HFFc6 (cell line): ENCODE results near the gene CORT. TPM values are rescaled to one million over a fixed set of nuclear protein-coding genes. Genes with fewer than 3 reads are reported as not detected.
"Not testable (repeated sequence)": the region's sequence is repeated elsewhere in the genome, so short reads cannot be mapped to it uniquely, and the experiment has no call there.

ENCODE experiments used
- DNase-seq: peaks from one replicate; pipeline ENCODE4 v3.0.0-alpha.2; 2018
- H3K27ac Mint-ChIP-seq: 2 replicates; pipeline ENCODE4 v1.8.0; 2020; ENCODE audit warnings: mild to moderate bottlenecking, mixed read lengths
- H3K27me3 Mint-ChIP-seq: 2 replicates; pipeline ENCODE4 v1.8.0; 2021; ENCODE audit warnings: mild to moderate bottlenecking, moderate library complexity, mixed read lengths; ENCODE audit not compliant: insufficient read depth
- H3K36me3 Mint-ChIP-seq: 2 replicates; pipeline ENCODE4 v1.8.0; 2021; ENCODE audit warnings: low read depth, mixed read lengths
- H3K4me1 Mint-ChIP-seq: 2 replicates; pipeline ENCODE4 v1.8.0; 2020; ENCODE audit warnings: low read depth, mixed read lengths
- H3K4me3 Mint-ChIP-seq: 2 replicates; pipeline ENCODE4 v1.8.0; 2020; ENCODE audit warnings: mild to moderate bottlenecking, moderate library complexity, mixed read lengths
- H3K9me3 Mint-ChIP-seq: 2 replicates; pipeline ENCODE4 v1.8.0; 2020; ENCODE audit warnings: mild to moderate bottlenecking, mixed read lengths
- long read RNA-seq: library from polyadenylated mRNA; unstranded; transcript quantifications from one replicate; pipeline ENCODE4 v2.0.0, GENCODE V29; 2019
- total RNA-seq, 6 experiments: library from RNA; stranded (reverse); fragmentation: NEBNext Ultra II Directional; extraction: Animal tissue kit (Norgen Biotek cat#: 25700); gene quantifications; 2 replicates in 1 of 6; 3 replicates in 5 of 6; pipeline ENCODE4 v1.2.3, GENCODE V29; 2021
- TF ChIP-seq, protein P1 (sequence below): fragments of 200-600 bp; sonication (generic); IDR thresholded peaks from 2 replicates; pipeline ENCODE4 v1.5.0; 2021; ENCODE audit warnings: antibody characterized with exemption, mild to moderate bottlenecking

The CORT gene, protein sequence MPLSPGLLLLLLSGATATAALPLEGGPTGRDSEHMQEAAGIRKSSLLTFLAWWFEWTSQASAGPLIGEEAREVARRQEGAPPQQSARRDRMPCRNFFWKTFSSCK
- under 1 TPM in 2 of 6 experiments, not detected in 4; 0.43 TPM for total RNA-seq
- long read RNA-seq = 0 reads

DNA sequence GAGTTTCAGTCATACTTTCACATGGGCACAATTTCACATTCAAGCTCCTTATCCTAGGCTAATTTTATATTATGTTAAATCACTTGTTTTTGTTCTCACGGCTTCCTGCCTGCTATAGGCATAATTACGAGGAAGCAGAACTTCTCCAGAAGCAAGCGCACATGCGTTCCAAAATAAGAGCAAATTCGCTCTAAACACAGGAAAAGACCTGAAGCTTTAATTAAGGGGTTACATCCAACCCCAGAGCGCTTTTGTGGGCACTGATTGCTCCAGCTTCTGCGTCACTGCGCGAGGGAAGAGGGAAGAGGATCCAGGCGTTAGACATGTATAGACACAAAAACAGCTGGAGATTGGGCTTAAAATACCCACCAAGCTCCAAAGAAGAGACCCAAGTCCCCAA, at the start of gene CORT:
TSS of gene CORT (plus strand) at position 281 of the 400 bp plus-strand sequence. CDS start 193 bp downstream, outside the sequence.
- Mint-ChIP-seq H3K4me3 (peak within 1 kb of the TSS; percentile 81), H3K27me3 (no peaks in the 10 kb centered on the region), H3K9me3 (no peaks in the 10 kb centered on the region), H3K36me3 (peaks cover 7% of the 10 kb centered on the region), H3K27ac (peak within 1 kb of the TSS; percentile 87), H3K4me1 (peaks cover 31% of the 10 kb centered on the region)
- no peak for DNase-seq
- TF ChIP-seq, protein P1, sequence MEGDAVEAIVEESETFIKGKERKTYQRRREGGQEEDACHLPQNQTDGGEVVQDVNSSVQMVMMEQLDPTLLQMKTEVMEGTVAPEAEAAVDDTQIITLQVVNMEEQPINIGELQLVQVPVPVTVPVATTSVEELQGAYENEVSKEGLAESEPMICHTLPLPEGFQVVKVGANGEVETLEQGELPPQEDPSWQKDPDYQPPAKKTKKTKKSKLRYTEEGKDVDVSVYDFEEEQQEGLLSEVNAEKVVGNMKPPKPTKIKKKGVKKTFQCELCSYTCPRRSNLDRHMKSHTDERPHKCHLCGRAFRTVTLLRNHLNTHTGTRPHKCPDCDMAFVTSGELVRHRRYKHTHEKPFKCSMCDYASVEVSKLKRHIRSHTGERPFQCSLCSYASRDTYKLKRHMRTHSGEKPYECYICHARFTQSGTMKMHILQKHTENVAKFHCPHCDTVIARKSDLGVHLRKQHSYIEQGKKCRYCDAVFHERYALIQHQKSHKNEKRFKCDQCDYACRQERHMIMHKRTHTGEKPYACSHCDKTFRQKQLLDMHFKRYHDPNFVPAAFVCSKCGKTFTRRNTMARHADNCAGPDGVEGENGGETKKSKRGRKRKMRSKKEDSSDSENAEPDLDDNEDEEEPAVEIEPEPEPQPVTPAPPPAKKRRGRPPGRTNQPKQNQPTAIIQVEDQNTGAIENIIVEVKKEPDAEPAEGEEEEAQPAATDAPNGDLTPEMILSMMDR = no peak

DNA sequence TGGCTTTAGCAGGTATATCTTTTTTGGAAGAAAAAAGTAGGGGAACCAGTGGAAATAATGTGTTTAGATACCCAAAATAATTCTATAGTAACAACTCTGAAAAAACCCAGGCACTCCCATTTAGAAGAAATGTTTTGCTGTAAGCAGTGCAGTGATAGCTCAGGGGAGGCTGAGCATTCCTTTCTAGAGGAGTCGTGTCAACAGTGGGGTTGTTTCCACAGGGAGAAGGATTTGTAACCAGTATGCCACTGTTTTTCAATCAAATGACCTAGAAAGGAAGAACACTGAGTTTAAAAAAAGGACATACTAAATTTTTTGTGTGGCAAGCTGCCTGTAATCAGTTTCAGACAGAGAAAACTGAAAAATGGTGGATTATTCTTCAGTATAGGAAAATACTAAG, 48.5 kb upstream of the CORT start:
- Mint-ChIP-seq H3K4me1 (peaks cover 49% of the 10 kb centered on the region), H3K9me3 (no peaks in the 10 kb centered on the region), H3K4me3 (peak overlapping the region; percentile 94), H3K27ac (peak overlapping the region; percentile 85), H3K27me3 (peaks cover 8% of the 10 kb centered on the region), H3K36me3 (peaks cover 33% of the 10 kb centered on the region)
- DNase-seq = peak; percentile 27
- TF ChIP-seq, protein P1 = no peak

DNA sequence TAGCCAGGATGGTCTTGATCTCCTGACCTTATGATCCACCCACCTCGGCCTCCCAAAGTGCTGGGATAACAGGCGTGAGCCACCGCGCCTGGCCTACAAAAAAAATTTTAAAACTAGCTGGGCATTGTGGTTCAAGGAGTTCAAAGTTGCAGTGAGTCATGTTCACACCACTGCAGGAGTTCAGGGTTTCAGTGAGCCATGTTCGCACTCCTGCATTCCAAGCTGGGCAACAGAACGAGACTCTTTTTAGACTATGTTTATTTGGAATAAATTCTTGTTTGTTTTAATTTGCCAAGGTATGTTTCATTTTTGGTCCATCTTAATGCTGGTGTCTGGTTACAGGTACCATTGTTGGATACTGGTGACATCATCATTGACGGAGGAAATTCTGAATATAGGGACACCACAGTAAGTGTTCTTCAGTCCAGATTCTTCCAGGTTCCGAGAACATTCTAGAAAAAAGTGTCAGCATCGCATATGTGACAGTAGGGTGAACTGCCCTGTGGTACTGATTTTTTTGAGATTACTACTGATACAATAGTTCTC, 47.0 kb upstream of the CORT start:
- peak; percentile 60 for DNase-seq
- TF ChIP-seq, protein P1 = no peak
- H3K27ac Mint-ChIP-seq = peak overlapping the region; percentile 76
- H3K27me3 Mint-ChIP-seq = peaks cover 8% of the 10 kb centered on the region
- no peaks in the 10 kb centered on the region for H3K9me3 Mint-ChIP-seq
- H3K36me3 Mint-ChIP-seq = peaks cover 47% of the 10 kb centered on the region
- peak overlapping the region; percentile 45; the same call in 1 of the 2 replicates for H3K4me3 Mint-ChIP-seq
- H3K4me1 Mint-ChIP-seq = peaks cover 49% of the 10 kb centered on the region

DNA sequence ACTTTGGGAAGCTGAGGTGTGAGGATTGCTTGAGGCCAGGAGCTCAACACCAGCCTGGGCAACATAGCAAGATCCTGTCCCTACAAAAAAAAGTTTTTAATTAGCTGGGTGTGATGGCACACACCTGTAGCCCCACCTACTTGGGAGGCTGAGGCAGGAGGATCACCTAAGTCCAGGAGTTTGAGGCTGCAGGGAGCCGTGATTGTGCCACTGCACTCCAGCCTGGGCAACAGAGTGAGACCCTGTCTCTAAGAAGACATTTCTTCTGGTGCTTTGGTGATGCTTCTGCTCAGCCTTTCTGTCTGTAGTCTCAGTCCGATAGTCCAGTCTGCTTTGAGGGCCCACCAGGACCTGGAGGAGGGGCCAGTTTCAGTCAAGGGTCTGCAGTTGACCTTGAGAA, 42.6 kb upstream of the CORT start:
- DNase-seq = no peak
- H3K4me3 Mint-ChIP-seq = no peak overlapping the region
- no peak overlapping the region for H3K27ac Mint-ChIP-seq
- no peaks in the 10 kb centered on the region for H3K9me3 Mint-ChIP-seq
- TF ChIP-seq, protein P1 = no peak
- peaks cover 20% of the 10 kb centered on the region for H3K4me1 Mint-ChIP-seq
- peaks cover 2% of the 10 kb centered on the region for H3K27me3 Mint-ChIP-seq
- peaks cover 52% of the 10 kb centered on the region for H3K36me3 Mint-ChIP-seq

DNA sequence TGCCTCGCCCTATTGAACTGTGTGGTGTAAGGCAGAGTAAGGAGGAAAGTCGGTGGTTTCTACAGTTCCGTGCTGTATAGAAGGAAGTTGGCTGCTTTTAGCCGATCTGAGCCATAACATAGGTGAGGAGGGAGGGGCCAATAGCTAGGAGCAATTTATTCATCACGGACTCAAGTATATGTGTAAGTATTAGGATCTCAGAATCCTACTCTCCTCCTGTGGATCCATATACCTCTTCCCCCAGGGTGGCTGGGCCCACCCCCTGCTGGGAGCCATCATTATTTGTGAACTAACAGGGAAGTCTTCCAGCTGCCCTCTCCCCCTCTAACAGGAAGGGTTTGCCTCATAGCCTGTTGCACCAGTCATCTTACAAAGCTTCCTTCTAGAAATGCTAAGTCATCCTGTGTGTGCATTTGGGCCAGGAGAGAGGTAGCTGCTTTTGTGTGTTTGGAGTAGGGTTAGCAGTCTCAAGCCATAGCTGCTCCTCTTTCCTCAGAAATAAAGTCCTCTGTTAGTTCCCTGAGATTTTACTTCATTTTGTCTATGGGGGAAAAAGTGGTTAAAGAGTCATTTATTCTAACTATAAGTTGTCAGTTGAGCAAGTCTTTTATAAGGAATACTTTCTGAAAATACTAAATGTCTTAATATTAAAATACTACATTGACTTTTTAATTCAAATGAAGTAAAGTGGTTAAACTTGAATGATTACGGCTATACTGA, 34.5 kb upstream of the CORT start:
- Mint-ChIP-seq H3K4me3 (no peak overlapping the region; the same call in 1 of the 2 replicates), H3K27me3 (no peaks in the 10 kb centered on the region; the same call in 1 of the 2 replicates), H3K9me3 (no peaks in the 10 kb centered on the region), H3K27ac (peak overlapping the region; percentile 90), H3K4me1 (peaks cover 9% of the 10 kb centered on the region), H3K36me3 (peaks cover 78% of the 10 kb centered on the region)
- DNase-seq = peak; percentile 48
- TF ChIP-seq, protein P1 = no peak

DNA sequence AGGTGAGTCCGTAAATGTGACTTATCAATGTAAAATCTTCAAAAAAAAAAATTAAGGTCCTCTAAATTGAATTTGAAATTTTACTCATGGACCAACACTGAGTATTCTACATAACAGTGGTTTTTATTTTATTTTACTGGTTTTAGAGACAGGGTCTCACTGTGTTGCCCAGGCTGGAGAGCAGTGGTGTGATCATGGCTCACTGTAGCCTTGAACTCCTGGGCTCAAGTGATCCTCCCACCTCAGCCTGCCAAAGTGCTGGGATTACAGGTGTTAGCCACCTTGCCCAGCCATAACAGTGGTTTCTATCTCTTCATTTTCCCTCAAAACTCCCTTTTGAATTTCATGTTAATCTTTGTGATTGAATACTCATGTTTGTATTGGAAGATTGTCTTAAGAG, 33.9 kb upstream of the CORT start:
- H3K27ac Mint-ChIP-seq = peak overlapping the region; percentile 73
- not testable (repeated sequence) for H3K4me1 Mint-ChIP-seq, DNase-seq, H3K9me3 Mint-ChIP-seq, H3K27me3 Mint-ChIP-seq, H3K4me3 Mint-ChIP-seq
- H3K36me3 Mint-ChIP-seq = peaks cover 79% of the 10 kb centered on the region

DNA sequence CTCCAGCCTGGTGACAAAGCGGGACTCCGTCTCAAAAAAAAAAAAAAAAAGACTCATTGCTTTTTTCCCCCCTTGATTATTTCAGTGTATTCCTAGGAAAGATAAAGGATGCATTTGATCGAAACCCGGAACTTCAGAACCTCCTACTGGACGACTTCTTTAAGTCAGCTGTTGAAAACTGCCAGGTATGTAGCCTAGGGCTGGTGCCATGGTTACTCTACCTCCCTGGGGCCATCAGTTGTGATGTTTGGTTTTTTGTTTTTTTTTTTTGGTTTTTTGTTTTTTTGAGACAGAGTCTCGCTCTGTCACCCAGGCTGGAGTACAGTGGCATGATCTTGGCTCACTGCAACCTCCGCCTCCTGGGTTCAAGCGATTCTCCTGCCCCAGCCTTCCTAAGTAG, 31.1 kb upstream of the CORT start:
- H3K27me3 Mint-ChIP-seq, H3K9me3 Mint-ChIP-seq, DNase-seq, H3K27ac Mint-ChIP-seq, H3K4me3 Mint-ChIP-seq: not testable (repeated sequence)
- Mint-ChIP-seq H3K4me1 (peaks cover 12% of the 10 kb centered on the region), H3K36me3 (peaks cover 60% of the 10 kb centered on the region)
